A673 (cell line): ENCODE results near the gene MS4A15. TPM values are rescaled to one million over a fixed set of nuclear protein-coding genes. Genes with fewer than 3 reads are reported as not detected.

Source experiments
- BruUV-seq: library from RNA; stranded (reverse); fragments of 400-500 nt; replicated peaks from 2 replicates; lab custom pipeline; 2021; lab: Mats Ljungman, UMichigan
- CTCF ChIA-PET: fragments of 300-600 bp; sonication (Branson Sonifier 250); formaldehyde crosslinking; loops from one replicate; lab custom pipeline; 2022; ENCODE audit warnings: antibody characterized with exemption; lab: Charles Lee
- POLR2A ChIA-PET: fragments of 300-600 bp; sonication (Branson Sonifier 250); formaldehyde crosslinking; loops from one replicate; lab custom pipeline; 2022; ENCODE audit warnings: antibody characterized with exemption; ENCODE audit not compliant: low non-redundant PET; lab: Charles Lee
- DNase-seq: peaks from one replicate; pipeline ENCODE4 v3.0.0-alpha.2; 2015; ENCODE audit warnings: low spot score
- H3K27ac ChIP-seq: fragments of 200-600 bp; sonication (generic); 2 replicates; pipeline ENCODE4 v1.5.1; 2016; ENCODE audit warnings: mixed run types, low read depth, mild to moderate bottlenecking, mixed read lengths, antibody characterized with exemption, low read length; ENCODE audit not compliant: poor library complexity, severe bottlenecking
- H3K27me3 ChIP-seq: fragments of 200-600 bp; sonication (generic); replicated peaks from 2 replicates; pipeline ENCODE4 v1.6.1; 2017; ENCODE audit warnings: mixed run types, low read depth, mild to moderate bottlenecking, mixed read lengths, antibody characterized with exemption, low read length; ENCODE audit not compliant: insufficient read depth, poor library complexity
- H3K36me3 ChIP-seq: fragments of 200-600 bp; sonication (generic); 2 replicates; pipeline ENCODE4 v1.6.1; 2016; ENCODE audit warnings: mixed run types, mild to moderate bottlenecking, mixed read lengths, antibody characterized with exemption, low read length; ENCODE audit not compliant: insufficient read depth, poor library complexity, severe bottlenecking
- H3K4me1 ChIP-seq: fragments of 200-600 bp; sonication (generic); 2 replicates; pipeline ENCODE4 v1.6.1; 2017; ENCODE audit warnings: mixed run types, mild to moderate bottlenecking, mixed read lengths, antibody characterized with exemption, low read length; ENCODE audit not compliant: insufficient read depth, poor library complexity, severe bottlenecking
- H3K4me3 ChIP-seq: fragments of 200-600 bp; sonication (generic); 2 replicates; pipeline ENCODE4 v1.5.1; 2016; ENCODE audit warnings: low read depth, mixed run types, mild to moderate bottlenecking, mixed read lengths, low read length; ENCODE audit not compliant: poor library complexity, severe bottlenecking
- H3K9me3 ChIP-seq: fragments of 200-600 bp; sonication (generic); 2 replicates; pipeline ENCODE4 v1.6.1; 2016; ENCODE audit warnings: mixed run types, low read depth, mild to moderate bottlenecking, mixed read lengths, antibody characterized with exemption, low read length; ENCODE audit not compliant: poor library complexity, severe bottlenecking
- CTCF ChIP-seq: fragments of 300-800, 200-600 bp; sonication (generic); conservative IDR thresholded peaks from 2 replicates; pipeline ENCODE4 v1.5.1; 2017; ENCODE audit warnings: low read depth, mild to moderate bottlenecking, antibody characterized with exemption, low read length, moderate library complexity, mixed read lengths
- EZH2 ChIP-seq: fragments of 200-600 bp; sonication (generic); IDR thresholded peaks from 2 replicates; pipeline ENCODE4 v1.6.1; 2017; ENCODE audit warnings: borderline replicate concordance, low read depth, mild to moderate bottlenecking, mixed read lengths, antibody characterized with exemption, low read length; ENCODE audit not compliant: poor library complexity, severe bottlenecking
- intact Hi-C: fragments of 100-400 bp; cut with micrococcal nuclease; formaldehyde crosslinking; loops from one replicate; pipeline ENCODE4 v1.10.0; 2022; ENCODE audit not compliant: unreplicated experiment
- total RNA-seq: library from RNA; stranded (reverse); gene quantifications from 2 replicates; pipeline ENCODE4 v1.2.3, GENCODE V29; 2021

MS4A15 gene
- total RNA-seq, 1 experiment from 2014 or later = not detected

GRCh38 chr11:60797846-60798630 is 41.4 kb downstream of the MS4A15 start:
- Histone ChIP-seq H3K27ac (no peak overlapping the region), H3K4me3 (no peak overlapping the region), H3K36me3 (no peaks in the 10 kb centered on the region), H3K27me3 (peaks cover 17% of the 10 kb centered on the region), H3K9me3 (no peaks in the 10 kb centered on the region), H3K4me1 (no peaks in the 10 kb centered on the region)
- ChIA-PET POLR2A (no interaction called here), CTCF (no interaction called here)
- no peak for DNase-seq
- intact Hi-C loops = no loop called here
- TF ChIP-seq CTCF (no peak), EZH2 (no peak)
- no TSS peak for BruUV-seq

GRCh38 chr11:60798631-60799030 is 42.0 kb downstream of the MS4A15 start:
- Histone ChIP-seq H3K4me3 (no peak overlapping the region), H3K9me3 (no peaks in the 10 kb centered on the region), H3K4me1 (no peaks in the 10 kb centered on the region), H3K36me3 (no peaks in the 10 kb centered on the region), H3K27ac (no peak overlapping the region), H3K27me3 (peaks cover 17% of the 10 kb centered on the region)
- no peak for DNase-seq
- TF ChIP-seq EZH2 = no peak
- no peak for TF ChIP-seq CTCF
- intact Hi-C loops = no loop called here
- no TSS peak for BruUV-seq
- ChIA-PET POLR2A (no interaction called here), CTCF (no interaction called here)

GRCh38 chr11:60801194-60801593 is 44.5 kb downstream of the MS4A15 start:
- Histone ChIP-seq H3K27me3 (peaks cover 17% of the 10 kb centered on the region), H3K9me3 (no peaks in the 10 kb centered on the region), H3K4me1 (no peaks in the 10 kb centered on the region), H3K27ac (no peak overlapping the region), H3K36me3 (no peaks in the 10 kb centered on the region), H3K4me3 (no peak overlapping the region)
- no TSS peak for BruUV-seq
- intact Hi-C loops = no loop called here
- no peak for DNase-seq
- POLR2A ChIA-PET = interaction anchor here (0.6 kb wide), 1 partner anchor 62 kb away, joined by 3 read pairs; no protein-coding TSS in a partner anchor
- no peak for TF ChIP-seq EZH2
- TF ChIP-seq CTCF = no peak
- CTCF ChIA-PET = no interaction called here
